Urothelium cell line (cell line): ENCODE data around the gene RASA3.

Experiments used
- DNase-seq: peaks from one replicate; pipeline ENCODE4 v3.0.0; 2011; ENCODE audit warnings: low spot score, mixed read lengths
- FAIRE-seq: peaks from 2 replicates; lab custom pipeline; 2011; peaks lifted over from hg19 to GRCh38; lab: Jason Lieb, UNC

The RASA3 gene

GRCh38 chr13:113962975-113963374, 169.4 kb downstream of the RASA3 start:
- FAIRE-seq: no peak
- DNase-seq: no peak

- DNase-seq: no peak
- FAIRE-seq: no peak
Measured at GRCh38 chr13:113962386-113962785, 170.0 kb downstream of the RASA3 start.

GRCh38 chr13:113960276-113960948, 172.0 kb downstream of the RASA3 start:
- FAIRE-seq (no peak), DNase-seq (no peak)

GRCh38 chr13:113959198-113959597, 173.2 kb downstream of the RASA3 start:
- FAIRE-seq (no peak), DNase-seq (peak; percentile 67)

GRCh38 chr13:113958373-113958772, 174.1 kb downstream of the RASA3 start:
- DNase-seq: no peak
- no peak for FAIRE-seq

GRCh38 chr13:113956571-113956970, 175.9 kb downstream of the RASA3 start:
- no peak for DNase-seq
- FAIRE-seq: no peak

- DNase-seq: no peak
- no peak for FAIRE-seq
Measured at GRCh38 chr13:113955691-113956090, 176.7 kb downstream of the RASA3 start.

- FAIRE-seq: no peak
- no peak for DNase-seq
Measured at GRCh38 chr13:113955235-113955634, 177.2 kb downstream of the RASA3 start.

GRCh38 chr13:113954046-113954835, 178.2 kb downstream of the RASA3 start:
- FAIRE-seq (no peak), DNase-seq (no peak)

GRCh38 chr13:113953561-113953960, 178.9 kb downstream of the RASA3 start:
- no peak for DNase-seq
- no peak for FAIRE-seq

GRCh38 chr13:113952983-113953520, 179.4 kb downstream of the RASA3 start:
- no peak for FAIRE-seq

GRCh38 chr13:113952151-113952982, 180.1 kb downstream of the RASA3 start:
- DNase-seq (no peak), FAIRE-seq (no peak)

More at GRCh38 chr13:113952983-113953520, 179.4 kb downstream of the RASA3 start:
- DNase-seq: no peak

GRCh38 chr13:113951246-113951999, 181.0 kb downstream of the RASA3 start:
- FAIRE-seq: no peak
- peak; percentile 71 for DNase-seq

- DNase-seq: no peak
- FAIRE-seq: no peak
Measured at GRCh38 chr13:113950451-113951245, 181.8 kb downstream of the RASA3 start.

- DNase-seq (no peak), FAIRE-seq (no peak)
Measured at GRCh38 chr13:113949546-113949945, 182.9 kb downstream of the RASA3 start.

GRCh38 chr13:113948034-113948742, 184.2 kb downstream of the RASA3 start:
- no peak for DNase-seq
- FAIRE-seq: no peak

- peak; percentile 52 for DNase-seq
- no peak for FAIRE-seq
Measured at GRCh38 chr13:113947311-113948033, 185.0 kb downstream of the RASA3 start.
